ENCODE measurements around the gene STK32B. TPM values are rescaled to one million over a fixed set of nuclear protein-coding genes. Genes with fewer than 3 reads are reported as not detected.

Gene STK32B
- polyA plus RNA-seq, 2 donors = 0.22 to 0.24 TPM

DNA sequence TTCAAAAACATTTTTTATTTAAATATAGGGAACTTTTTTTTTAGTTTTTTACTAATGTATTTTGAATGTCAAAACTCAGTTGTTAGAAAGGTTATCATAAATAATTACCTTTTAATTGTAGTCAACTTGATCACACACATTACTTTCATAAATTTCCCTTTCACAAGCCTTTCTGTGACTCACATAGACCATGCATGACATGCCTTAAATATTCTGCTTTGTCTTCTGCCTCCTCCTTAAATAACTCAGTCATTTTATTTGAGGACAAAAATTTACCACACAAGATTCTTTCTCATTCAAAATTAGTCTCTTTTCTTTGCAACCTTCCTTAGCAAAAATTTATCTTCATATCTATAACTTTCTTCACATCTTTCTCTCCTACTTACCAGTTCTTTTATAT is 437.1 kb downstream of the STK32B start:
- Histone ChIP-seq H3K27me3 (ENCODE audit: control insufficient read depth in 1 of 2, insufficient read depth in 2 of 2, low read length in 2 of 2) (no peaks in the 10 kb centered on the region), H3K4me3 (ENCODE audit: low read depth in 1 of 2, low read length in 2 of 2) (no peak overlapping the region), H3K27ac (ENCODE audit: low read depth in 2 of 2, low read length in 1 of 2) (no peak overlapping the region), H3K4me1 (ENCODE audit: control insufficient read depth in 2 of 2, insufficient read depth in 2 of 2, low read length in 1 of 2) (no peaks in the 10 kb centered on the region), H3K9me3 (ENCODE audit: control insufficient read depth in 2 of 2, insufficient read depth in 1 of 2, low read depth in 1 of 2, low read length in 1 of 2) (peaks cover 2 to 4% of the 10 kb centered on the region in 2 donors), H3K36me3 (ENCODE audit: control insufficient read depth in 2 of 2, insufficient read depth in 2 of 2, low read length in 1 of 2) (no peaks in the 10 kb centered on the region)

DNA sequence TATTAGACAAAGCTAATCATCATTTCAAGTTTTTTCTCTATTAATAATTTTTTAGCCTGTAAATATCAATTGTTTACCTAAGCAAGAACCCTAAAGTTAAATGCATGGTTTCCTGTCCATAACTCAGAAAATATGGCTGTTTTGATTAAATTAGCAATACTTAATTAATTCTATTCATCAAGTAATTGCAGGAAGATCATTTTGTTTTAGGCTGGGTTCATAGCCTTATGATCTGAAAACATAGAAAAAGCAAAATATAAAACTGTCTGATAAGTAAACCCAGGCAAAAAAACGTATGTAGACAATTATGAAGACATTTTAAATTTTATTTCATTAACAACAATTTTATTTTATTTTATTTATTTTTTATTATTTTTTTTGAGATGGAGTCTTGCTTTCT is 438.0 kb downstream of the STK32B start:
- Histone ChIP-seq H3K4me3 (ENCODE audit: low read depth in 1 of 2, low read length in 2 of 2) (no peak overlapping the region), H3K27ac (ENCODE audit: low read depth in 2 of 2, low read length in 1 of 2) (no peak overlapping the region), H3K36me3 (ENCODE audit: control insufficient read depth in 2 of 2, insufficient read depth in 2 of 2, low read length in 1 of 2) (no peaks in the 10 kb centered on the region), H3K9me3 (ENCODE audit: control insufficient read depth in 2 of 2, insufficient read depth in 1 of 2, low read depth in 1 of 2, low read length in 1 of 2) (peaks cover 2 to 4% of the 10 kb centered on the region in 2 donors), H3K4me1 (ENCODE audit: control insufficient read depth in 2 of 2, insufficient read depth in 2 of 2, low read length in 1 of 2) (no peaks in the 10 kb centered on the region), H3K27me3 (ENCODE audit: control insufficient read depth in 1 of 2, insufficient read depth in 2 of 2, low read length in 2 of 2) (no peaks in the 10 kb centered on the region)
- WGBS, 2 donors = 47 to 60% methylated on average over 1 of the region's 1 CpG

DNA sequence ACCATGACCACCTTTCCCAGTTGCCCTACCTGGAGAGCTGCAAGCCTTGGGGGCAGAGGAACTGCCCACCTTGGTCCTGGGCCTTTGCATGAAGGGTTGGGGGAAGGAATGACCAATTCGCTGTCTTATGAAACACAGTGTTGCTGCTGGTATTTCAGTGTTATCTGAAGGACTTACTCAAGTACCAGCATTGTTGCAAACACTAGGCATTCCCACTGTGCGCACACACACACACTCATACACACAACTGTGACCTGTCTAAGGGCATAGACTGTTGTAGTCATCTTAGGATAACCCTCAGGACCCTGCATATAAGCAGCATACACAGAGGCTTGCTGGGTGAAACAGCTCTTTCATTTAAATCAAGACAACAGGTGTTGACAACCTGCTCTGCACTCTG is 446.2 kb downstream of the STK32B start:
- WGBS, 2 donors = 76 to 93% methylated on average over 2 of the region's 2 CpGs
- Histone ChIP-seq H3K36me3 (ENCODE audit: control insufficient read depth in 2 of 2, insufficient read depth in 2 of 2, low read length in 1 of 2) (no peaks in the 10 kb centered on the region), H3K27ac (ENCODE audit: low read depth in 2 of 2, low read length in 1 of 2) (no peak overlapping the region), H3K4me3 (ENCODE audit: low read depth in 1 of 2, low read length in 2 of 2) (no peak overlapping the region), H3K9me3 (ENCODE audit: control insufficient read depth in 2 of 2, insufficient read depth in 1 of 2, low read depth in 1 of 2, low read length in 1 of 2) (no peaks in the 10 kb centered on the region), H3K27me3 (ENCODE audit: control insufficient read depth in 1 of 2, insufficient read depth in 2 of 2, low read length in 2 of 2) (no peaks in the 10 kb centered on the region), H3K4me1 (ENCODE audit: control insufficient read depth in 2 of 2, insufficient read depth in 2 of 2, low read length in 1 of 2) (no peaks in the 10 kb centered on the region)

DNA sequence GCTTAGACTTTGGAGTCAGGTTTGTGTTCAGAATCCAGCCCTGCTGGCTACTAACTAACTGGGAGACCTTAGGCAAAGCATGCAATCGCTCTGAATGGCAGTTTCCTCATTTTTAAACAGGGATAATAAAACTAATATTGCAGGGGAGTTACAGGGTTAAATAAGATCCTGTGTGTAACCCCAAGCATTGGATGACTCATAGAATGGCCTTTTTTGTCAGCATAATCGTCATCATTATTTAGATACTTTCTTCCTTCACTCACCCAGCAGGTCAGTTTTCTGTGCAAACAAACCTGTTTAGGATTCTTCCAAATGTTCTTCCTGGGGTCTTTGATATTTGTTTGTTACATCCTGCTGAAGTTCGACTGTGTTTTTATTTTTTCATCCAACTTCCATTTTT is 448.9 kb downstream of the STK32B start:
- H3K36me3 ChIP-seq (ENCODE audit: control insufficient read depth in 2 of 2, insufficient read depth in 2 of 2, low read length in 1 of 2) = no peaks in the 10 kb centered on the region
- 46 to 50% methylated on average over 3 of the region's 3 CpGs for WGBS, 2 donors
- no peaks in the 10 kb centered on the region for H3K9me3 ChIP-seq (ENCODE audit: control insufficient read depth in 2 of 2, insufficient read depth in 1 of 2, low read depth in 1 of 2, low read length in 1 of 2)
- H3K27ac ChIP-seq (ENCODE audit: low read depth in 2 of 2, low read length in 1 of 2) = no peak overlapping the region
- no peaks in the 10 kb centered on the region for H3K4me1 ChIP-seq (ENCODE audit: control insufficient read depth in 2 of 2, insufficient read depth in 2 of 2, low read length in 1 of 2)
- no peaks in the 10 kb centered on the region for H3K27me3 ChIP-seq (ENCODE audit: control insufficient read depth in 1 of 2, insufficient read depth in 2 of 2, low read length in 2 of 2)
- no peak overlapping the region for H3K4me3 ChIP-seq (ENCODE audit: low read depth in 1 of 2, low read length in 2 of 2)

DNA sequence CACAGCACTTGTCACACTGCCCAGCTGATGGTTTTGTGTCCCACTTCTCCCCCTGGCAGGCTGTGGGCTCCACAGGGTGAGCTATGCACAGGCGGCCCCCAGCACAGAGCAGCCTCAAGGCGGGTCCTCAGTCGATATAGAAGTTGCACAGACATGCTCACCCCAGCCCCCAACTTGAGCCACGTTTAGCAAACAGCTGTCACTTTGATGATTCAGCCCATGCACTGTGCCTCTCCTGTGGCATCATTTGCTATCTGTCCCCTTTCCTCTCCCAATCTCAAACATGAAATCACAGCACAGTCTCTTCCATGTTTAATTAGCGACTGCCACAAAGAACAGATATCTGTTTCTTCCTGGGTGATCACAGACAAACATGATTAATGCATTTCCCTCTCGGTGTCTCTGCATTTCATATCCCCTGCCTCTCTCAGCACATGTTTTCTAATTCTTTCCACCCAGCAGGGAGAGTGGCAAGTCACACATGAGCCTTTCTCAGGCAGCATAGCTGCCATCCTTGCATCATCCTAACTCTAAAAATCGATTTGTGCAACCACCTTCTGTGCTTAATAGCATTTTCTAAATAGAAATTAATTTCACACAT is 452.2 kb downstream of the STK32B start:
- H3K27me3 ChIP-seq (ENCODE audit: control insufficient read depth in 1 of 2, insufficient read depth in 2 of 2, low read length in 2 of 2) = no peaks in the 10 kb centered on the region
- H3K4me1 ChIP-seq (ENCODE audit: control insufficient read depth in 2 of 2, insufficient read depth in 2 of 2, low read length in 1 of 2) = peaks cover 0 to 2% of the 10 kb centered on the region in 2 donors
- no peaks in the 10 kb centered on the region for H3K9me3 ChIP-seq (ENCODE audit: control insufficient read depth in 2 of 2, insufficient read depth in 1 of 2, low read depth in 1 of 2, low read length in 1 of 2)
- peaks cover 0 to 2% of the 10 kb centered on the region in 2 donors for H3K36me3 ChIP-seq (ENCODE audit: control insufficient read depth in 2 of 2, insufficient read depth in 2 of 2, low read length in 1 of 2)
- no peak overlapping the region for H3K27ac ChIP-seq (ENCODE audit: low read depth in 2 of 2, low read length in 1 of 2)
- 67% methylated on average over 7 of the region's 7 CpGs for WGBS, 2 donors
- no peak overlapping the region for H3K4me3 ChIP-seq (ENCODE audit: low read depth in 1 of 2, low read length in 2 of 2)

DNA sequence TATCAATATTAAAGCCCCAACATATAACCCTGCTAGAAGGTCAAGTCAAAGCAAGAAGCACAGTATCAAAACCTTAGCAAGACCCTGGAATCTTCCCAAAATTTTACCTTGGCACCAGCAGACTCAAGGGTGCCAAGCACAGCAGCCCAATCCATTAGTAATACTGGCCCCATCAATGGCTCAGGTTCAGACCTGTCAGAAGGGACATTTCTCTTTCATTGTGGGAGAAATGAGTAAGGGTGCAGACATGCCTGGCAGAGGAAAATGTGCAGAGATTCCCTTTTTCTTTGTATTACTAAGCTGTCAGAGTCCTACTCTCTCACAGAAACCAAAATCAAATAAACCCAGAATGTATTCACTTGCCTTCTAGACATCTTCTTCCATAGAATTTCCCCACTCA is 453.2 kb downstream of the STK32B start:
- Histone ChIP-seq H3K9me3 (ENCODE audit: control insufficient read depth in 2 of 2, insufficient read depth in 1 of 2, low read depth in 1 of 2, low read length in 1 of 2) (no peaks in the 10 kb centered on the region), H3K27ac (ENCODE audit: low read depth in 2 of 2, low read length in 1 of 2) (no peak overlapping the region), H3K4me1 (ENCODE audit: control insufficient read depth in 2 of 2, insufficient read depth in 2 of 2, low read length in 1 of 2) (peaks cover 0 to 2% of the 10 kb centered on the region in 2 donors), H3K27me3 (ENCODE audit: control insufficient read depth in 1 of 2, insufficient read depth in 2 of 2, low read length in 2 of 2) (no peaks in the 10 kb centered on the region), H3K36me3 (ENCODE audit: control insufficient read depth in 2 of 2, insufficient read depth in 2 of 2, low read length in 1 of 2) (peaks cover 0 to 2% of the 10 kb centered on the region in 2 donors), H3K4me3 (ENCODE audit: low read depth in 1 of 2, low read length in 2 of 2) (no peak overlapping the region)

DNA sequence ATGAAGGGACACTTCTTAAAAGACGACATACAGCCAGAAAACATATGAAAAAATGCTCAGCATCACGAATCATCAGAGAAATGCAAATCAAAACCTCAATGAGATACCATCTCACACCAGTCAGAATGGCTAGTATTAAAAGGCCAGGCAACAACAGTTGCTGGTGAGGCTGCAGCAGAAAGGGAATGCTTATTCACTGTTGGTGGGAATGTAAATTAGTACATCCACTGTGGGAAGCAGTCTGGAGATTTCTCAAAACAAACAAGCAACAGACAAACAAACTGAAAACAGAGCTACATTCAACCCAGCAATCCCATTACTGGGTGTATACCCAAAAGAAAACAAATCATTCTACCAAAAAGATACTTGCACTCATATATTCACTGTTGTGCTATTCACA is 459.2 kb downstream of the STK32B start:
- WGBS, 2 donors = 51 to 69% methylated on average over 2 of the region's 2 CpGs
- H3K27ac ChIP-seq (ENCODE audit: low read depth in 2 of 2, low read length in 1 of 2) = no peak overlapping the region
- H3K4me1 ChIP-seq (ENCODE audit: control insufficient read depth in 2 of 2, insufficient read depth in 2 of 2, low read length in 1 of 2) = no peaks in the 10 kb centered on the region
- peaks cover 0 to 2% of the 10 kb centered on the region in 2 donors for H3K36me3 ChIP-seq (ENCODE audit: control insufficient read depth in 2 of 2, insufficient read depth in 2 of 2, low read length in 1 of 2)
- no peaks in the 10 kb centered on the region for H3K9me3 ChIP-seq (ENCODE audit: control insufficient read depth in 2 of 2, insufficient read depth in 1 of 2, low read depth in 1 of 2, low read length in 1 of 2)
- H3K4me3 ChIP-seq (ENCODE audit: low read depth in 1 of 2, low read length in 2 of 2) = no peak overlapping the region
- no peaks in the 10 kb centered on the region for H3K27me3 ChIP-seq (ENCODE audit: control insufficient read depth in 1 of 2, insufficient read depth in 2 of 2, low read length in 2 of 2)

DNA sequence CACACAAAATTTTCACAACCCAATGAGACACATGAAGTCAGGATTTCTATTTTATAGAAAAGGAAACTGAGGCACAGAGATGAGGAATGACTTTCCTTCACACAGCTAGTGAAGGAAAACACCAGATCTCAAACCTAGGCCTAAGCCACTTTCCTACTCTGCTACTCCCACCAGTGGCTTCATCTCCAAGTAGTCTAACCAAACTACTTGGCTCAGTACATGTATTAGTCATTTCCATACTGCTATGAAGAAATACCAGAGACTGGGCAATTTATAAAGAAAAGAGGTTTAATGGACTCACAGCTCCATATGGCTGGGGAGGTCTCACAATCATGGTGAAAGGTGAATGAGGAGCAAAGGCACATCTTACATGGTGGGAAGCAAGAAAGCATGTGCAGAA is 460.5 kb downstream of the STK32B start:
- no peak overlapping the region for H3K4me3 ChIP-seq (ENCODE audit: low read depth in 1 of 2, low read length in 2 of 2)
- H3K4me1 ChIP-seq (ENCODE audit: control insufficient read depth in 2 of 2, insufficient read depth in 2 of 2, low read length in 1 of 2) = no peaks in the 10 kb centered on the region
- H3K27ac ChIP-seq (ENCODE audit: low read depth in 2 of 2, low read length in 1 of 2) = no peak overlapping the region
- H3K36me3 ChIP-seq (ENCODE audit: control insufficient read depth in 2 of 2, insufficient read depth in 2 of 2, low read length in 1 of 2) = no peaks in the 10 kb centered on the region
- H3K9me3 ChIP-seq (ENCODE audit: control insufficient read depth in 2 of 2, insufficient read depth in 1 of 2, low read depth in 1 of 2, low read length in 1 of 2) = no peaks in the 10 kb centered on the region
- H3K27me3 ChIP-seq (ENCODE audit: control insufficient read depth in 1 of 2, insufficient read depth in 2 of 2, low read length in 2 of 2) = no peaks in the 10 kb centered on the region

DNA sequence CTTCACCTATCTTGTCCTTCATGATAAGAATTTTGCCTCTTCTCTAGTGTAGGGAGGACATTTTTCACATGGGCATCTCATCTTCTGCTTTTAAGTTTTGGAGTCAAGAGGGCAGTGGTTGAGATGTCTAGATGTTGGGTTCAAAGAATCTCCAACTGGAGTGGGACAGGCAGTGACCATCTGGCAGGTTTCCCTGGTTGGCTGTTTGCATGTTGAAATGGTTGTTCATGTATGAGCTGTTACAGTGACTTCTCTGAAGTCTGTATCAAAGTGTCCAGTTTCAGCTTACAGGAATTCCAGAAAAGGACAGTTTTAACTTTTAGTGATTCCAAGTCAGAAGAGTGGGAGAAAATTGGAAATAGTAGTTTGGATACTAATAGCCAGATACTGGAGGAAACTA is 464.4 kb downstream of the STK32B start:
- Histone ChIP-seq H3K36me3 (ENCODE audit: control insufficient read depth in 2 of 2, insufficient read depth in 2 of 2, low read length in 1 of 2) (no peaks in the 10 kb centered on the region), H3K9me3 (ENCODE audit: control insufficient read depth in 2 of 2, insufficient read depth in 1 of 2, low read depth in 1 of 2, low read length in 1 of 2) (no peaks in the 10 kb centered on the region), H3K27ac (ENCODE audit: low read depth in 2 of 2, low read length in 1 of 2) (no peak overlapping the region), H3K4me1 (ENCODE audit: control insufficient read depth in 2 of 2, insufficient read depth in 2 of 2, low read length in 1 of 2) (no peaks in the 10 kb centered on the region), H3K4me3 (ENCODE audit: low read depth in 1 of 2, low read length in 2 of 2) (no peak overlapping the region), H3K27me3 (ENCODE audit: control insufficient read depth in 1 of 2, insufficient read depth in 2 of 2, low read length in 2 of 2) (no peaks in the 10 kb centered on the region)

DNA sequence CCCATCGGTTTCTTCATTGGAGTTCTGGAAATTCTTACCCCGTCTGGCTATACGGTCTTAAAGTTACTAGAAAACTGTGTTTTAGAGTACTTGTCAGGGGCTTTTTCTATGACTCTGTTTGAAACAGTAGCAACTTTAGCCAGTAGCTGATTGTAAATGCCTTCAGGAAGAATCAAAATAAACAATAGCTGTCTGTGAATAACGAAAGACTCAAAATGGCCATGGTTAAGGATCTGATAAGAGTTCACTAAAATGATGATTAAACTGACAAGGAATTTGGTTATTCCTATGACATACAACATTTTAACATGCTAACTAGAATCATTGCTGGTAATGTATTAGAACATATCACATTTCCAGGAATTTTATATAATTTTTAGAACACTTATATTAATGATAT is 466.1 kb downstream of the STK32B start:
- WGBS, 2 donors = 73 to 84% methylated on average over 4 of the region's 4 CpGs

More for the DNA sequence above, 466.1 kb downstream of the STK32B start:
- Histone ChIP-seq H3K9me3 (ENCODE audit: control insufficient read depth in 2 of 2, insufficient read depth in 1 of 2, low read depth in 1 of 2, low read length in 1 of 2) (no peaks in the 10 kb centered on the region), H3K4me1 (ENCODE audit: control insufficient read depth in 2 of 2, insufficient read depth in 2 of 2, low read length in 1 of 2) (no peaks in the 10 kb centered on the region), H3K27me3 (ENCODE audit: control insufficient read depth in 1 of 2, insufficient read depth in 2 of 2, low read length in 2 of 2) (no peaks in the 10 kb centered on the region), H3K4me3 (ENCODE audit: low read depth in 1 of 2, low read length in 2 of 2) (no peak overlapping the region), H3K36me3 (ENCODE audit: control insufficient read depth in 2 of 2, insufficient read depth in 2 of 2, low read length in 1 of 2) (no peaks in the 10 kb centered on the region), H3K27ac (ENCODE audit: low read depth in 2 of 2, low read length in 1 of 2) (no peak overlapping the region)
